BE2C (cell line): ENCODE data around the gene SVEP1.

ENCODE experiments used
- DNase-seq: peaks from one replicate; pipeline ENCODE4 v3.0.0-alpha.2; 2020
- H3K27me3 ChIP-seq: fragments of 250-450 bp; sonication (Bioruptor Pico); 2 replicates; pipeline ENCODE4 v1.5.1; 2020; ENCODE audit warnings: mild to moderate bottlenecking
- H3K36me3 ChIP-seq: fragments of 250-450 bp; sonication (Bioruptor Pico); 2 replicates; pipeline ENCODE4 v1.5.1; 2020; ENCODE audit warnings: mild to moderate bottlenecking
- H3K4me1 ChIP-seq: fragments of 250-450 bp; sonication (Bioruptor Pico); 2 replicates; pipeline ENCODE4 v1.5.1; 2020
- H3K4me3 ChIP-seq: 2 replicates; pipeline ENCODE4 v1.5.1; 2011; ENCODE audit warnings: low read depth, low read length
- H3K9me3 ChIP-seq: fragments of 250-450 bp; sonication (Bioruptor Pico); 2 replicates; pipeline ENCODE4 v1.5.1; 2020
- CTCF ChIP-seq: IDR thresholded peaks from 2 replicates; pipeline ENCODE4 v1.5.1; 2012; ENCODE audit warnings: mild to moderate bottlenecking, low read depth, low read length

SVEP1 gene

GRCh38 chr9:110446171-110446570 lies 133.4 kb downstream of the SVEP1 start:
- no peaks in the 10 kb centered on the region for H3K27me3 ChIP-seq
- H3K36me3 ChIP-seq, result no peaks in the 10 kb centered on the region
- DNase-seq, result no peak
- H3K4me3 ChIP-seq, result no peak overlapping the region
- H3K9me3 ChIP-seq, result no peaks in the 10 kb centered on the region
- no peaks in the 10 kb centered on the region for H3K4me1 ChIP-seq
- TF ChIP-seq CTCF, result no peak

- no peak for TF ChIP-seq CTCF
Observed at GRCh38 chr9:110444911-110445310, 134.6 kb downstream of the SVEP1 start.

DNA sequence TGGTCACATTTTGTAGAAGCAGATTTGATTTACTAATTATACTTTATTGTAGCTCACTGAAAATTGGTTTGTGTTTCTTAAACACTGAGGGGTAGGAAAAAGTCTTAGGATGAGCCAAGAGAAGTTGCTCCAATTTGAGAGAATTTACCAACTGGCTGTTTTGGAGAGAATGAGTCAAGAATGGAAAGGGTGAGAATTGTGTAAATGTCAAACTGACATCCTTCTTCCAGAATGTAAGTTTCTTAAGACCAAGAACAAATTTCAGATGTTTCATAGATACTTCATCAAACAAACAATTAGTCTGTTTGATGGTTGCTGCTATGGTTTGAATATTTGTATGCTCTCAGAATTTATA lies 135.7 kb downstream of the SVEP1 start:
- Histone ChIP-seq H3K36me3 (no peaks in the 10 kb centered on the region), H3K9me3 (no peaks in the 10 kb centered on the region), H3K4me1 (no peaks in the 10 kb centered on the region), H3K4me3 (no peak overlapping the region), H3K27me3 (no peaks in the 10 kb centered on the region)
- TF ChIP-seq CTCF, result no peak
- DNase-seq, result no peak

More at GRCh38 chr9:110444911-110445310, 134.6 kb downstream of the SVEP1 start:
- Histone ChIP-seq H3K9me3 (no peaks in the 10 kb centered on the region), H3K4me1 (no peaks in the 10 kb centered on the region), H3K4me3 (no peak overlapping the region), H3K27me3 (no peaks in the 10 kb centered on the region), H3K36me3 (no peaks in the 10 kb centered on the region)
- no peak for DNase-seq

DNA sequence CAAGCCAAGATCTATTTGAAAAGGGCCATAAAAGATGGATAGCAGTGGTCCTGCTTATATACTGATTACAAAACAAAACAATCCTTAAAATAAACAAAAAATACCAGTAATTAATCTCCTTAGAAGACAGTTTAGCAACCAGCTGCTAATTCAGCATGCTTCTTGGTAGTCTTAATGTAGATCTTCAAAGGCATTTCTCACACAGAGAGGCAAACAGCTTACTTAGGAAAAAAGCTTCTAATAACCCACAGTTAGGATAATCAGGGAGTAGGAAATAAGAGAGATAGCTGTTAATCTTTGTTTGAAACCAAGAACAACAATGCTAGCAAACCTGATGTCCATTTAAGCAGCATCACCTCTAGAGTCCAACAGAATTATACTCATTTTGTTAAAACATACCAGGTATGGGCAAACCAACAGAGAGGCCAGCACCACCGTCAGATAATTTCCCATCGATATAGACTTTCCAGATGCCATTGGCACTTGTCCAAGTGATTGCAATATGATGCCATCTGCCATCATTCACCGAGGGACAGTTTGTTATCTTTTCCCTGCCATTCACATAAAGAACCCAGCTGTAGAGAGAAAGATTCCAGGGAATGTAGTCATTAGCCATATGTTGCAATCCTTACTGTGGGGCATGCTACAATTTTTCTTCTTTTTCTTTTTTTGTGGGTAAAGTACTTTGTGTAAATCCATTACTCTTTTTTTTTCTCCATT lies 136.2 kb downstream of the SVEP1 start:
- DNase-seq, result no peak

GRCh38 chr9:110440796-110441195 lies 138.7 kb downstream of the SVEP1 start:
- H3K4me1 ChIP-seq, result no peaks in the 10 kb centered on the region
- H3K27me3 ChIP-seq, result 0 out of 2 replicates have a peak, but pooled peaks cover 3% of the 10 kb centered on the region
- H3K9me3 ChIP-seq, result no peaks in the 10 kb centered on the region
- no peak for TF ChIP-seq CTCF
- no peak for DNase-seq
- H3K4me3 ChIP-seq, result no peak overlapping the region
- no peaks in the 10 kb centered on the region for H3K36me3 ChIP-seq

More for the DNA sequence above, 136.2 kb downstream of the SVEP1 start:
- H3K36me3 ChIP-seq, result no peaks in the 10 kb centered on the region
- no peaks in the 10 kb centered on the region for H3K9me3 ChIP-seq
- H3K27me3 ChIP-seq, result no peaks in the 10 kb centered on the region
- H3K4me3 ChIP-seq, result no peak overlapping the region
- TF ChIP-seq CTCF, result no peak
- no peaks in the 10 kb centered on the region for H3K4me1 ChIP-seq

DNA sequence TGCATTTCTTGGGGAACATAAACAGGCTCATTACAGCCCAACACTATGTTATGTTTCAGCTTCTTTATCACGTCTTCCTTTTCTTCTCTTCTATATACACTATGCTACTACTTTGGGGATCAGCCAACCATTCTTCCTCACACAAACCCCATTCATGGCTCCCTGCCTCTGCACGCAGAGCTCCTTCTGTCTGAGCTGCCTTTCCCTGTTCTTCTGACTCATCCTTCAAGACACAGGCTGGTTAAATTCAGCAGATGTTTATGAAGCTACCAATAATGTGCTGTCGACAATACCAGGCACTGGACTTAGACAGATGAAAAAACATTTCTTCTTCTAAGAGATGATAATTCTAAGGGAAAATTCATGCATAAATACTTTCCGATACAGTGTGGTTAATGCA lies 139.4 kb downstream of the SVEP1 start:
- H3K9me3 ChIP-seq, result no peaks in the 10 kb centered on the region
- H3K27me3 ChIP-seq, result 0 out of 2 replicates have a peak, but pooled peaks cover 3% of the 10 kb centered on the region
- no peaks in the 10 kb centered on the region for H3K36me3 ChIP-seq
- no peak for TF ChIP-seq CTCF
- DNase-seq, result no peak
- no peaks in the 10 kb centered on the region for H3K4me1 ChIP-seq
- no peak overlapping the region for H3K4me3 ChIP-seq
